HG03565 (cell line): ENCODE measurements around the gene ARHGAP20.

Experiments used
- ATAC-seq: cut with Tn5 transposase; IDR thresholded peaks from one replicate; pipeline ENCODE4 v1.9.1; 2021; ENCODE audit warnings: mild to moderate bottlenecking, moderate library complexity; ENCODE audit not compliant: unreplicated experiment

The ARHGAP20 gene

DNA sequence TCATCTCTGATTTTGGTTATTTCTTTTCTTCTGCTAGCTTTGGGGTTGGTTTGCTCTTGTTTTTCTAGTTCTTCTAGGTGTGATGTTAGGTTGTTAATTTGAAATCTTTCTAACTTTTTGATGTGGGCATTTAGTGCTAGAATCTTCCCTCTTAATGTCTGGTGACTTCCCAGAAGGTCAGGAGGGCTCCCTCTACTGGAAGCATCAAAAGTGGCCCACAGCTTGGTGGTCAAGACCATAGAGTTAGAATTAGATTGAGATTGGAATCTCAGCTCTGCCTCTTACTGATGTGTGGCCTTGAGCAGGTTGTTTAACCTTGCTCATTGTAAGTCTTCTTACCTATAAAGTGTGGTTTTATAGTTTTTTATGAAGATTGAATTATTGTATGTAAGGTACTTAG is 183.2 kb downstream of the ARHGAP20 start:
- no peak for ATAC-seq

DNA sequence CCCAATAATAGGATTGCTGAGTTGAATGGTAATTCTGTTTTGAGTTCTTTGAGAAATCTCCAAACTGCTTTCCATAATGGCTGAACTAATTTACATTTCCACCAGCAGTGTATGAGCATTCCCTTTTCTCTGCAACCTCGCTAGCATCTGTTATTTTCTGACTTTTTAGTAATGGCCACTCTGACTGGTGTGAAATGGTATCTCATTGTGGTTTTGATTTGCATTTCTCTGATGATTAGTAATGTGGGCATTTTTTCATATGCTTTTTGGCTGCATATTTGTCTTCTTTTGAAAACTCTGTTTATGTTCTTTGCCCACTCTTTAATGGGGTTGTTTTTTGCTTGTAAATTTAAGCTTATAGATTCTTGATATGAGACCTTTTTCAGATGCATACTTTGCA is 185.1 kb downstream of the ARHGAP20 start:
- no peak for ATAC-seq
